SK-N-SH (cell line): ENCODE data around the gene SLC43A3. TPM values are rescaled to one million over a fixed set of nuclear protein-coding genes. Genes with fewer than 3 reads are reported as not detected.

Source experiments
- CTCF ChIA-PET: fragments of 300-600, 350-600 bp; formaldehyde crosslinking; extraction: SDS; loops from one replicate; lab custom pipeline; 2021; lab: Yijun Ruan, JAX
- POLR2A ChIA-PET: fragments of 350-600 bp; sonication (Branson Sonifier 250); formaldehyde crosslinking; extraction: SDS; loops from one replicate; lab custom pipeline; 2020; ENCODE audit warnings: antibody characterized with exemption, inconsistent platforms; lab: Yijun Ruan, JAX
- DNase-seq: peaks from one replicate; pipeline ENCODE4 v3.0.0; 2012
- H2AFZ ChIP-seq: fragments of 200-600 bp; sonication (generic); 2 replicates; pipeline ENCODE4 v1.8.1; 2016; ENCODE audit warnings: antibody characterized with exemption, mild to moderate bottlenecking, low read depth
- H3F3A ChIP-seq: fragments of 200-600 bp; sonication (generic); replicated peaks from 2 replicates; pipeline ENCODE3; 2016; ENCODE audit warnings: antibody characterized with exemption, mild to moderate bottlenecking; ENCODE audit not compliant: insufficient read depth
- H3K27ac ChIP-seq, 2 experiments: fragments of 200-500 bp in 1 of 2; fragments of 200-600 bp in 1 of 2; sonication (Bioruptor generic) in 1 of 2; sonication (generic), shearing (Covaris generic) in 1 of 2; 2 replicates each; pipeline versions ENCODE4 v1.5.1 to v1.6.1; 2014 to 2016; ENCODE audit warnings: low read depth in 2 of 2, inconsistent platforms in 1 of 2, low read length in 1 of 2, mild to moderate bottlenecking in 1 of 2, mixed read lengths in 1 of 2
- H3K27me3 ChIP-seq: fragments of 200-600 bp; sonication (generic), shearing (Covaris generic); 2 replicates; pipeline ENCODE4 v1.6.1; 2016; ENCODE audit warnings: mixed run types; ENCODE audit not compliant: insufficient read depth
- H3K36me3 ChIP-seq, 2 experiments: fragments of 200-500 bp in 1 of 2; fragments of 200-600 bp in 1 of 2; sonication (Bioruptor generic) in 1 of 2; sonication (generic) in 1 of 2; replicated peaks in 1 of 2; 2 replicates each; pipeline versions ENCODE3 to v1.5.1; 2014 to 2016; ENCODE audit warnings: low read length in 1 of 2, mild to moderate bottlenecking in 1 of 2; ENCODE audit not compliant: insufficient read depth in 2 of 2, control insufficient read depth in 1 of 2
- H3K4me1 ChIP-seq, 2 experiments: fragments of 200-500 bp in 1 of 2; fragments of 200-600 bp in 1 of 2; sonication (Bioruptor generic) in 1 of 2; sonication (generic), shearing (Covaris generic) in 1 of 2; 2 replicates each; pipeline versions ENCODE4 v1.5.1 to v1.6.1; 2014 to 2016; ENCODE audit warnings: low read depth in 1 of 2, low read length in 1 of 2, mixed run types in 1 of 2; ENCODE audit not compliant: insufficient read depth in 2 of 2, control insufficient read depth in 1 of 2
- H3K4me2 ChIP-seq: fragments of 200-600 bp; sonication (generic), shearing (Covaris generic); 2 replicates; pipeline ENCODE4 v1.6.1; 2017; ENCODE audit warnings: mixed run types
- H3K4me3 ChIP-seq, 2 experiments: fragments of 200-500 bp in 1 of 2; fragments of 200-600 bp in 1 of 2; sonication (Bioruptor generic) in 1 of 2; sonication (generic), shearing (Covaris generic) in 1 of 2; 2 replicates each; pipeline versions ENCODE4 v1.5.1 to v1.8.1; 2014 to 2016; ENCODE audit warnings: low read depth in 2 of 2, inconsistent platforms in 1 of 2, low read length in 1 of 2, mild to moderate bottlenecking in 1 of 2, mixed read lengths in 1 of 2, moderate library complexity in 1 of 2
- H3K79me2 ChIP-seq: fragments of 200-600 bp; sonication (generic); 2 replicates; pipeline ENCODE4 v1.8.1; 2017; ENCODE audit warnings: mild to moderate bottlenecking; ENCODE audit not compliant: insufficient read depth
- H3K9ac ChIP-seq: fragments of 200-600 bp; sonication (generic); 2 replicates; pipeline ENCODE4 v1.6.1; 2017; ENCODE audit warnings: mixed run types
- H3K9me2 ChIP-seq: fragments of 200-600 bp; sonication (generic); 2 replicates; pipeline ENCODE4 v1.6.1; 2017; ENCODE audit warnings: mixed run types
- H3K9me3 ChIP-seq: fragments of 200-600 bp; sonication (generic); 2 replicates; pipeline ENCODE4 v1.6.1; 2017; ENCODE audit warnings: mixed run types, mild to moderate bottlenecking, moderate library complexity
- H4K20me1 ChIP-seq: fragments of 200-600 bp; sonication (generic); 2 replicates; pipeline ENCODE4 v1.6.1; 2017; ENCODE audit warnings: mild to moderate bottlenecking, mixed run types; ENCODE audit not compliant: insufficient read depth
- EP300 ChIP-seq, 2 experiments: IDR thresholded peaks; 2 replicates each; pipeline versions ENCODE4 v1.4.0 to v1.6.1; 2012; ENCODE audit warnings: borderline replicate concordance in 1 of 2, low read depth in 1 of 2, low read length in 1 of 2
- EZH2phosphoT487 ChIP-seq: fragments of 200-600 bp; sonication (generic); IDR thresholded peaks from 2 replicates; pipeline ENCODE4 v1.6.1; 2017; ENCODE audit warnings: low read depth, mixed run types, mild to moderate bottlenecking, antibody characterized with exemption, moderate library complexity, borderline replicate concordance
- FOSL2 ChIP-seq: IDR thresholded peaks from 2 replicates; pipeline ENCODE4 v1.4.0; 2012; ENCODE audit warnings: low read depth, mild to moderate bottlenecking, moderate library complexity, borderline replicate concordance
- FOXJ3 ChIP-seq: sonication (generic); formaldehyde crosslinking; IDR thresholded peaks from 2 replicates; pipeline ENCODE4 v1.5.1; 2020; ENCODE audit warnings: mild to moderate bottlenecking, missing genetic modification reagents
- FOXM1 ChIP-seq: IDR thresholded peaks from 2 replicates; pipeline ENCODE4 v1.4.0; 2012; ENCODE audit warnings: low read depth, mild to moderate bottlenecking
- GABPA ChIP-seq: IDR thresholded peaks from 2 replicates; pipeline ENCODE4 v1.4.0; 2012; ENCODE audit warnings: low read depth, mild to moderate bottlenecking
- GATA2 ChIP-seq: sonication (generic); formaldehyde crosslinking; IDR thresholded peaks from 2 replicates; pipeline ENCODE4 v1.5.0; 2020; ENCODE audit warnings: mild to moderate bottlenecking, missing genetic modification reagents
- JUND ChIP-seq: IDR thresholded peaks from 2 replicates; pipeline ENCODE4 v1.4.0; 2012
- MAX ChIP-seq: IDR thresholded peaks from 2 replicates; pipeline ENCODE4 v1.4.0; 2012; ENCODE audit warnings: low read depth
- MXI1 ChIP-seq: IDR thresholded peaks from 2 replicates; pipeline ENCODE4 v1.6.1; 2012; ENCODE audit warnings: mild to moderate bottlenecking, low read depth, low read length, improper control_type of control experiment
- NRF1 ChIP-seq: IDR thresholded peaks from 2 replicates; pipeline ENCODE4 v1.6.1; 2012; ENCODE audit warnings: low read depth, mild to moderate bottlenecking, low read length
- POLR2AphosphoS5 ChIP-seq: IDR thresholded peaks from 2 replicates; pipeline ENCODE4 v1.6.1; 2012; ENCODE audit warnings: low read depth, low read length
- RAD21 ChIP-seq: IDR thresholded peaks from 2 replicates; pipeline ENCODE4 v1.6.1; 2012; ENCODE audit warnings: mild to moderate bottlenecking, low read length
- RCOR1 ChIP-seq: fragments of 150-350 bp; IDR thresholded peaks from 2 replicates; pipeline ENCODE4 v1.6.1; 2017; ENCODE audit warnings: antibody characterized with exemption, low read length
- RFX5 ChIP-seq: IDR thresholded peaks from 2 replicates; pipeline ENCODE4 v1.6.1; 2012; ENCODE audit warnings: mild to moderate bottlenecking, improper control_type of control experiment, low read length
- SIN3A ChIP-seq: IDR thresholded peaks from 2 replicates; pipeline ENCODE4 v1.6.1; 2012; ENCODE audit warnings: low read depth, mild to moderate bottlenecking, low read length, moderate library complexity, borderline replicate concordance
- SMC3 ChIP-seq: IDR thresholded peaks from 2 replicates; pipeline ENCODE4 v1.6.1; 2012; ENCODE audit warnings: low read depth, low read length, improper control_type of control experiment
- TAF1 ChIP-seq: IDR thresholded peaks from 2 replicates; pipeline ENCODE4 v1.6.1; 2012; ENCODE audit warnings: low read depth, mild to moderate bottlenecking, low read length, moderate library complexity, borderline replicate concordance
- TCF12 ChIP-seq: IDR thresholded peaks from 2 replicates; pipeline ENCODE4 v1.4.0; 2012
- YY1 ChIP-seq: IDR thresholded peaks from 2 replicates; pipeline ENCODE4 v1.4.0; 2012; ENCODE audit warnings: low read depth, mild to moderate bottlenecking
- WGBS: methylation state at CpG from one replicate; pipeline ENCODE4 v1.1.6; 2017; ENCODE audit warnings: low lambda C conversion rate; 5-methylcytosine and 5-hydroxymethylcytosine counted together
- polyA plus RNA-seq, 3 experiments: library from polyadenylated mRNA; depleted of rRNA; stranded (reverse); fragments of >200 nt; gene quantifications; 2 replicates each; pipeline ENCODE4 v1.2.3, GENCODE V29; 2012

Gene SLC43A3
- polyA plus RNA-seq, 1 of the 3 experiments (the other 2 are of a cell fraction): 4.1 TPM

GRCh38 chr11:57430952-57431351, 4.0 kb upstream of the SLC43A3 start:
- Histone ChIP-seq H3F3A (no peaks in the 10 kb centered on the region), H3K9me2 (no peaks in the 10 kb centered on the region), H3K9me3 (no peaks in the 10 kb centered on the region), H3K79me2 (no peaks in the 10 kb centered on the region), H3K9ac (no peak overlapping the region), H3K27ac (no peak overlapping the region), H2AFZ (no peak overlapping the region), H4K20me1 (no peaks in the 10 kb centered on the region), H3K36me3 (no peaks in the 10 kb centered on the region), H3K4me2 (no peak overlapping the region), H3K27me3 (no peaks in the 10 kb centered on the region; the same call in 1 of the 2 replicates), H3K4me1 (peaks cover 5 to 9% of the 10 kb centered on the region in 2 experiments; a peak in 2 of 4 replicates), H3K4me3 (no peak overlapping the region)
- 92% methylated on average over 1 of the region's 1 CpG for WGBS
- no peak for TF ChIP-seq TCF12
- TF ChIP-seq RCOR1: no peak
- no peak for TF ChIP-seq GABPA
- TF ChIP-seq POLR2AphosphoS5: no peak
- no peak for TF ChIP-seq YY1
- CTCF ChIA-PET: no interaction called here
- POLR2A ChIA-PET: no interaction called here
- DNase-seq: no peak

GRCh38 chr11:57429946-57430345, 3.0 kb upstream of the SLC43A3 start:
- Histone ChIP-seq H3K36me3 (no peaks in the 10 kb centered on the region), H3K9ac (no peak overlapping the region), H3K4me1 (peaks cover 14% of the 10 kb centered on the region in 2 experiments; a peak in 2 of 4 replicates), H3K27ac (no peak overlapping the region), H3K79me2 (no peaks in the 10 kb centered on the region), H2AFZ (no peak overlapping the region), H3K9me2 (no peaks in the 10 kb centered on the region), H4K20me1 (no peaks in the 10 kb centered on the region), H3K4me3 (no peak overlapping the region), H3K4me2 (no peak overlapping the region), H3F3A (no peaks in the 10 kb centered on the region), H3K27me3 (no peaks in the 10 kb centered on the region; the same call in 1 of the 2 replicates), H3K9me3 (no peaks in the 10 kb centered on the region)
- TF ChIP-seq GABPA (no peak), TAF1 (no peak), RAD21 (no peak), FOXJ3 (CRISPR knock-in tag) (no peak), GATA2 (CRISPR knock-in tag) (no peak), SMC3 (no peak), SIN3A (no peak), FOSL2 (no peak), RFX5 (no peak), EZH2phosphoT487 (no peak), FOXM1 (no peak), NRF1 (no peak), MAX (no peak), EP300 (IDR thresholded peaks at IDR 0.05; ENCODE audit: borderline replicate concordance in 1 of 2, low read depth in 1 of 2, low read length in 1 of 2) (no peak), MXI1 (no peak), JUND (no peak)
- POLR2A ChIA-PET: no interaction called here
- CTCF ChIA-PET: interaction anchor here (0.7 kb wide), 1 partner anchor 27 kb away, joined by 3 read pairs; no protein-coding TSS in a partner anchor
- no peak for DNase-seq
- WGBS: 67% methylated on average over 4 of the region's 4 CpGs
